Measurements from ENCODE around the gene ENAM.
A peak's percentile ranks its signal among the peaks of the same experiment; 100 is the strongest.

Gene ENAM, protein sequence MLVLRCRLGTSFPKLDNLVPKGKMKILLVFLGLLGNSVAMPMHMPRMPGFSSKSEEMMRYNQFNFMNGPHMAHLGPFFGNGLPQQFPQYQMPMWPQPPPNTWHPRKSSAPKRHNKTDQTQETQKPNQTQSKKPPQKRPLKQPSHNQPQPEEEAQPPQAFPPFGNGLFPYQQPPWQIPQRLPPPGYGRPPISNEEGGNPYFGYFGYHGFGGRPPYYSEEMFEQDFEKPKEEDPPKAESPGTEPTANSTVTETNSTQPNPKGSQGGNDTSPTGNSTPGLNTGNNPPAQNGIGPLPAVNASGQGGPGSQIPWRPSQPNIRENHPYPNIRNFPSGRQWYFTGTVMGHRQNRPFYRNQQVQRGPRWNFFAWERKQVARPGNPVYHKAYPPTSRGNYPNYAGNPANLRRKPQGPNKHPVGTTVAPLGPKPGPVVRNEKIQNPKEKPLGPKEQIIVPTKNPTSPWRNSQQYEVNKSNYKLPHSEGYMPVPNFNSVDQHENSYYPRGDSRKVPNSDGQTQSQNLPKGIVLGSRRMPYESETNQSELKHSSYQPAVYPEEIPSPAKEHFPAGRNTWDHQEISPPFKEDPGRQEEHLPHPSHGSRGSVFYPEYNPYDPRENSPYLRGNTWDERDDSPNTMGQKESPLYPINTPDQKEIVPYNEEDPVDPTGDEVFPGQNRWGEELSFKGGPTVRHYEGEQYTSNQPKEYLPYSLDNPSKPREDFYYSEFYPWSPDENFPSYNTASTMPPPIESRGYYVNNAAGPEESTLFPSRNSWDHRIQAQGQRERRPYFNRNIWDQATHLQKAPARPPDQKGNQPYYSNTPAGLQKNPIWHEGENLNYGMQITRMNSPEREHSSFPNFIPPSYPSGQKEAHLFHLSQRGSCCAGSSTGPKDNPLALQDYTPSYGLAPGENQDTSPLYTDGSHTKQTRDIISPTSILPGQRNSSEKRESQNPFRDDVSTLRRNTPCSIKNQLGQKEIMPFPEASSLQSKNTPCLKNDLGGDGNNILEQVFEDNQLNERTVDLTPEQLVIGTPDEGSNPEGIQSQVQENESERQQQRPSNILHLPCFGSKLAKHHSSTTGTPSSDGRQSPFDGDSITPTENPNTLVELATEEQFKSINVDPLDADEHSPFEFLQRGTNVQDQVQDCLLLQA

DNA sequence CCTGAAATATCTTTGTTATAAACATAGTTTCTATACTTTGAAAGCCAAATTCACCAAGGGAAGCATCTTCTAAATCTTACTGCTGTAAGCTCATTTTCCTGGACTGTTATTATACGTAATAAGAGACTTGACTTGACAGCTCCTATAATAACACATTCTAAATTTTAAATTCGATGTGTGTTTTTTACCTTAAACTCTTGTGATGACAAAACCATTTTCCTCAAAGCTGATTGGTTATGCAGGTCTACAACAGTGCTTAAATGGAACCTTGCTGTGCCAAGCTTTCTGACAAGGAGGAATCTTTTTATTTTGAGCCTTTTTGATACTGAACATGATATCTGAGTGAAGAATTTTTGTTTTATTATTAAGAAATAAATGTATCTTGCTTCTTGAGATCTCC lies at the start of gene ENAM:
ENAM (plus strand) TSS at position 301 of the 400 bp plus-strand sequence. CDS start 757 bp downstream, outside the sequence.
- DNase-seq: no peak

DNA sequence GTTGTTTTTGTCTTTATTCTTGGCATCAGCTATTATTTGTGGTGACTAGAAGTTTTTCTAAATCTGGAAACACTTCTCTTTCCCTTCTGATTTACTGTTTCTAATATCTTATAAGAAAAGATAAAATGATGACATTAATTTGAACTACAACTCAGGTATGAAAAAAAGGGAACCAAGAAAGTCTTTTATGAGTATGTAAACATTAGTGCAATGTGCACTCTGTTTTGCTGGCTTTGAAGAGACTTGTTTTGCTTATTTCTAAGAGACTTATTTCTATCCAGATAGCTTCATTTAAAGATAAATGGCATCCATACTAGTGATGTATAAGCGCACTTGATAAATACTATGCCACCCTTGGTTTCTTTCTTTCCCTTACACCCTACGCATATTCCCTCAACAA lies 46.6 kb upstream of the ENAM start:
- DNase-seq: no peak

DNA sequence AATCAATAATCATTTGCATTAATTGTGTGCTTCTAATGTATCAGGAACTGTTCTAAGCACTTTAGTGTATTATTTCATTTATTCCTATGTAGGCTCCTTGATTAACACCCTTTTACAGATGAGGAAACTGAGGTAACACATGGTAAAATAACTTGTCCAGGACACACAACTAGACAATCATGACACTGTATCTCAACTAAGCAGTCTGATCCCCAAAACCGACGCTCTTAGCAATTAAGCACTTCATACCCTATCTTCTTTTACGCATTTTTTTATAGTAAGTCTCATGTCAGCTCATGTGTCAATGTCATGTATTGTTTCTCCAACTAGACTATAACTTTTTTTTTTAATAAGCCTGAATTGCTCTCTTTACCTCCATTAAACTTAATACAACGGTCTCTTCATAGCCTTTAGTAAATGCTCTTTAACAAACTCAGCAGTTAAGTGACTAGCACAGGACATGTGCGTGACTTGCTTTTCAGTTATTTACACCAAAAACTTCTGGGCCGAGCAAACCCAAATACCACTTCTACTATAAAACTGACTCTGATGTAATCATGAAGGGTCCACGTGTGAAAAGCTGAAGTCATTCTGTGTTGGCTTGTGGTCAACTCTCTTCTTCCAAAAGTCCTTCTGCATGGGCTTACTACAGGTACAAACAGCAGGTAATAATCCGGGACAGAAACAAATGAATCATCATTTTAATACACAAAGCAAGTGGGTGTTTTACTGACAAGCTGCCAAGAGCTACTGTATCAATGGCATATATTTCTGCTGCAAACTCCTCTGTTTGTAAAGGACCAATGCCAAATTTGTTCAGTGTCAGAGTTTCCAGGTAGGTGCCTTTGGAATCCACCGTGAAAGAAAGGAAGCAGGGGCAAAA lies 44.4 kb upstream of the ENAM start:
- DNase-seq: no peak

DNA sequence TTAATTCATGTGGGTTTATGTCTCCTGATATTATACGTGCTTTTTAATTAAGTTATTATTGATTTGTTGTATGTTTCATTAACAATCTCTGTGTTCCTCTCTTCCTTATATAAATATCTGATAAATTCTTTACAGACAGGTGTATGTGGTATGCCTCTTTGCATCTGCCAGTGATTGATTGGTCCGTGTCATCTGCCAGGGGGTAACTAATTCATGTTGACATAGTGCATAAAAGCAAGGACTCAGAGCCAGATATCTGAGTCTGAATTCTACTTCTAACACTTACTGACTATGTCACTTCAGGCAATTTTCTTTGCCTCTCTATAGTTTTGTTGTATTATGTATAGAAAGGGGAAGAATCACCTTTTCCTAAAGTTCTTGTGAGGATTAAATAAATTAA lies 41.7 kb upstream of the ENAM start:
- DNase-seq: no peak

DNA sequence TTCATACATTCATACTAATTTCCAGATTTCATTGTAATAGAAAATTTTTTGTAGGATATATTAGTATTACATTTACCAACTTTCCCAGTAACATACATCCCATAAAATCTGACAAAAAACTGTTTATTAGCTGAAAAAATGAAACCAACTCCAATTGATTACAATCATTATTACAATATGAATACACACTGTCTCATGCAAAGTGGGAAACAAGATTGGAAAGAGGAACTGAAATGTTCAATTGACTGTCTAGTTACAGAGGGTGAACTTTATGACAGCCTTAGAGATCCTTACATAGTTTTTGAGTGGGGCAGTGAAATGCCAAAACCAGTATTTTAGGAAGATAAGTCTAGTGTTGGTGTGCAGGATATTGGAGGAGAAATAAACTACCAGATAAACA lies 38.8 kb upstream of the ENAM start:
- DNase-seq: no peak

DNA sequence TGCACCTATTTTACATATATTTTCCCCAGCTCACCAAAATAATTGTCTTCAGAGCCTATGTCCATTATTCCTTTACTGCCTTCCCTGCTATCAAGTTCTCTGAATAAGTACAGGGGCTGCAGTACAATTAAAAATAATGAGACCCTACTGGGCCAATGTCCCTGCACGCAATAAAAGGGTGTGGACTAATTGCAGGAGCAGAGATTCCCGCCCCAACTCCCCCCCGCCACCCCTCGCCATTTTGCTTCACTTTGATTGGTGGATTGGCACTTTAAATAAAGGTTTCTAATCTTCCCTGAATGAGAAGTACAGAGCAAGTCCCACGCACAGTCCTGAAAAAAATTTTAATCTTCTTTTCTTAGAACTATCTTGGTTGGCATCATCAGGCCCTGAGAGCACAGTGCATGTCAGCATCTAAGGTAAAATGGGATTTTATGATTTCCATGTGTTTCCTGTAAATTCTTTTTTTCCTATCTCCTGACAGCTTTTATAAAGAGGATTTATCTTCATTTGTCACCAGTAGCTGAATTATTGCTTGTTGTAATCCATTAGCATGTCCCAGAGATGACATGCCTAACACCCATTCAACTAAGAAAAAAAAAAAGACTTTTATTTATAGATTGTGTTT lies 36.5 kb upstream of the ENAM start, which contains the start of gene AMBN:
AMBN (plus strand) TSS at position 302 of the 628 bp plus-strand sequence; CDS start at position 405, 103 bp downstream.
- DNase-seq: no peak

DNA sequence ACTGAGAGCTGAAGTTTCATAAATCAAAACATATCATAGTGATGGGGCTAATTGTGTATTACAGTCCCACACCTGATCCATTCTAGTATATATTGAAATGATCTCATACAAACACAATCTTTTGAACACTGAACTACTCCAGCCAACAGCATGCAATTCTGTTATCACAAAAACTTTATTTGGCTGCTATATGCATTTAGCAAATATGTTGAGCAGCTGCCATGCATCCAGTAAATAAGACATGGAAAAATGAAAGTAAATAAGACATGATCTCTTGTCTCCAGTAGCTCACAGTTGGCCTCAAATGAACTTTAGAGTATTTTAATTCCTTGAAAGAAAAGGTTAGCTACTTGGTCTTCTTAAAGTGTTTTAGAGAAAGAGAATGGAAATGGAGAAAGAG lies 34.3 kb upstream of the ENAM start:
- DNase-seq: no peak

DNA sequence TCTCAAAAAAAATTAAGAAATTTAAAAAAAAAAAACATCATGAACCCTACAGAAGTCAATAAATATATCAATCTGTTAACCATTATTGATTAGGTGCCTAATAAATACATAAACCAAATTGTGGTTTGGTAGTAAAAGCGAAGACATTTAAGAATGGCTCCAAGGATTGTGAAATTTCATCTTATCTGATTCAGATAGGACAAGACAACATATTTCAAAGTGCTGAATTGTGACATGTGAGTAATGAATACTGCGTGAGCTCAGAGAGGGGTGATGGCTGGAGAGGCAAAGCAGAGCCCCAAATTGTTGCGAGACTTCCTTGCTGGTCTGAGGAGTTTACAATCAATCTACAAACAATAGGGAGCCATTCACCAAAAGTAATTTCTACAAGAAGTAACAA lies 28.2 kb upstream of the ENAM start:
- no peak for DNase-seq

DNA sequence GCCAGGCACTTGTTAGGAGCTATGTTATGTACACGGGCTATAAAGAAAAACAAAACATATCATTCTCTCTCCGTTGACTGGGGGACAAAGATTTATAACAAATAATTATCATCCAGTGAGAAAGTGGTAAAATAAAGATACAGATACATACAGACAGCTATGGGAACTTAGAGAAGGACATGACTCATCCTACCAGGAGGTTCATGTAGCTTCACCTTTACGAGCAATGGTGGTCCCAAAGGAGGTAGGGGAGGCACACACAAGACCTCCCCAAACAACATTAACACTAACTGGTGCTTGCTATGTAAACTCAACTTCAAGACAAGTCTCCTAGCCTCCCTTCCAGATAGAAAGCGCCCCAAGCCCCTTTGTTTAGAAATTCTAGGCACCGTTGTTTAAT lies 27.6 kb upstream of the ENAM start:
- no peak for DNase-seq

DNA sequence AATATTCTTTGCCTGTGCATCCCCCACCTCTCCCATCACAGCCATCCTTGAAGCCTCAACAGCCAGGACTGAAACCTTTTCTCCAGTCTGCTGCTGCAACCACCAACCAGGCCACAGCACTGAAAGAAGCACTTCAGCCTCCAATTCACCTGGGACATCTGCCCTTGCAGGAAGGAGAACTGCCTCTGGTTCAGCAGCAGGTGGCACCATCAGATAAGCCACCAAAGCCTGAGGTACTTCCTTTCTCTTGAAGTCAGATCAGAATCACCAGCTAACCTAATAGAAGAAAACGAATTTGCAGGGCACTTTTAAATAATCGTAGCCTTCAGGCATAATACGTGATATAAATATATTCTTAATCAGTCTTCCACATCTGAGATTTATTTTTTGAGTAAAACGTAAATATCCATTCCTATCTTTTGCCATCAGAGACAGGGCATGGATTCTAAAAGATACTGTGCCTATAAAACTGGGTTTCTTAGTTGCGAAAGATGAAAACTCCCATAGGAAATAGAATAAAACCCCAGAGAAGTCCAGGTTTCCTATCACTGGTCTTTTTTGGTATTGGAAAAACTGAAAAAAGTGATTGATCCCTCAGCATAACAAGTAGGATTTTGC lies 27.0 kb upstream of the ENAM start:
- DNase-seq: peak; percentile 85

DNA sequence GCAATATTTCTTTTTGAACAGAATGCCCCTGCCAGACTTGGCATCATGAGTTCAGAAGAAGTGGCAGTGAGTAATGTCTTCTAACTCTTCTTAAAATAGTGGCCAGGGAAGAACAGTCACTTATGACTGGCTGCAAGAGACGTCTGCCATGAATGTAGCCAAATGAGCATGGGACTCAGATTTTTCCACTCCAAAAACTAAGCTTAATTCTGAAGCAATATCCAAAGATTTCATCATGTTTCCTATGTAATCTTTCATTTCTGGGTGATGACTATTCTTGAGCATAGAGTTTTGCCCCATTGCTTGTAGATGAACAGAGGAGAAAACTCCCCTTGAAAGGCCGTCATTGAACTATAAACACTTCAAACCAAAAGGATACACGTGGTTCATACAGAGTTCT lies 24.7 kb upstream of the ENAM start:
- no peak for DNase-seq

DNA sequence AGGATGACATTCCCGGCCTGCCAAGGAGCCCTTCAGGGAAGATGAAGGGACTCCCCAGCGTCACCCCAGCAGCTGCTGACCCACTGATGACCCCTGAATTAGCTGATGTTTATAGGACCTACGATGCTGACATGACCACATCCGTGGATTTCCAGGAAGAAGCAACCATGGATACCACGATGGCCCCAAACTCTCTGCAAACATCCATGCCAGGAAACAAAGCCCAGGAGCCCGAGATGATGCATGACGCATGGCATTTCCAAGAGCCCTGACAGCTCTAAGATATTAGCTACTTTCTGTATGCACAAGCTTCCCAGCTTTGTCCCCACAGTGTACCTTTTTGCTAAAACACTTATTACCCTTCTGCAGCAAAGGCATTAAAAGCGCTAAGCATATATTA lies 22.1 kb upstream of the ENAM start:
- DNase-seq: no peak

DNA sequence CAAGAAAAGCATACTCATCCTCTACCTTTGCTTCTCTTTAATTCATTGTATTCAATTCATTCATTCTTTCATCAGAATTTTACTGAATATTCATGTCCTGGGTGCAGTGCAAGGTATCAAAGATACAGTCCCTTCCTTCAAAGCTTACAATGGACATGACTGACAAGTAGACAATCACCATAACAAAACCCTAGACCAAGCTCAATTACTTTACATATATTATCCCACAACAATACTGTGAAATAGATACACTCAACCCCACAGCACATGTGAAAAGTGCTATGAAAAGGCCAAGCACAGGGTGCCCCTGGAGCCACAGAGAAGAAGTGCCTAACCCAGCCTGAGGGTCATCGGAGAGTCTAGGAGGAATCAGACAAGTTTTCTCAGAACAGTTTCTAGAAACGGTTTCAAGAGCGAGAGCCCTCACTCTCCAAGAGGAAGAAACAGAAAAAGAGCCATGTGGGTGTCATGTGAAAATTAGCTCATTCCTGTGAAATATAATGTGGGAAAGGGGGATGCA lies 21.1 kb upstream of the ENAM start:
- DNase-seq: no peak

DNA sequence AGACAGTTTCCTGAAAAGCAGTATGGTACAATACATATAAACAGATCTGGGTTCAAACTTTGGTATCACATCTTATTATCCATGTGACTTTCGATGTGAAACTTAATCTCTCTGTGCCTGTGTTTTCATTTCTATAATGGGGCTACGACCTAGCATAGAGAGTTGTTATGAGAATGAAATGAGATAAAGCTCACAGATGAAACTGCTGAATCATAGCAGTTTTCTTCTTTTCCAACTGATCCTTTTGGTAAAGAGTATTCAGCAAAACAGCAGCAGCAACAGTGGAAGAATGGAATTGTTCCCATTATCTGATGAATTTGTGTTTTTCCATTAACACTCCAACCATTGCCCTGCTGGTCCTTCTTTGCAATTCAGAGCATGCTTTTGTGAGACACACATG lies 20.2 kb upstream of the ENAM start:
- DNase-seq: no peak

DNA sequence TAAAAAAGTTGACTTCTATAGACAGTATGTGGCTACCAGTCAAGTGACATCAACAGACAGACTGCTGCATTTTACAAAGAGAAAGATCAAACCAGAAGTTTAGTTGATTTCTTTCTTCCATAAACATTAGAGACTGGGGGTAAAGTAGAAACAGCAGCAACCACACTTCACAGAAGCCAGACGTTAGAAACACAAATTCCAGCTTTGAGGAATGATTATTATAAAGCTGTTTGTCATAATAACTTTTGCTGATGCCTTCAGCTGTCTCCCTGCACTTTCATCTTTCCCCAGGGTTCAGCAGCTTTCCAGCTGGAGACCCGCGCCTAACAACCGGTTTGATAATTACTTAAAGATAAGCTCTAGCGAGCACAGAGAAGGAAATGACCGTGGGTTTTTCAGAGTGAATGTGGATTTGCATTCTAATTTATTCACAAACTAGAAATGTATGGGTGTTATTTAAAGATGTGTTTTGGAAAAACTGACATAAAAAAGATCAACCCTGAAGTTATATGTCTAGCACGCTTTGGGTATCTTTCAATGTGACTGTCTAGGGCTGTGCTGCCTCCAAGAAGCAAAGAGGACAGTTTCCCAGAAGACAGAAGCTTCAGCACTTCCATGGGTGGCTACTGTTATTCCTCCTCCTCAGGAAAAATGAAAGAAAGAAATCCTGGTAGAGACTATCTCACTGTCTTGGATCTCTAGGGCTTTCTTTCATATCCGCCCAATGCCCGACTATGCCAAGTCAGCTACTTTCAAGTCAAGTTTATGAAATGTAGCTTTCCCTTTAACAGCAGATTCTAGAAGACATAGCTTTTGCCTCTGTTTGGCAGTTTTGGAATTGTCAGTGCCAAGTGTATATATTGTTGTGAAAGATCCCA lies 15.0 kb upstream of the ENAM start:
- no peak for DNase-seq

DNA sequence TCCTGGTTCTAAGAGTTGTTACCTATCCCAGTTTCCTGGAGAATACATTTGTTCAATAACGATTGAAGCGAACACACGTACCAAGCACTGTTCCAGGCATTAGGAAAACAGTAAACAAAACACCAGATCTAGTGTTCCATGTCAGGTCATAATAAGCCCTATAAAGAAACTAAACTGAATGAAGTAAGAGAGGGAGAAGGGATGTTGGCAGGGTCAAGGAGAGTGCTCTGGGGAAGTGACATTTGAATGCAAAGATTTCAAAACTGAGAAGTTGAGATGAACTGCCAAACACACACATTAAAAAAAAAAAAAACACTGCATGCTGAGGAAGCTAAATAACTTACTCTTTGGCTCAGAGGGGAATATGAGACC lies 14.4 kb upstream of the ENAM start:
- no peak for DNase-seq

DNA sequence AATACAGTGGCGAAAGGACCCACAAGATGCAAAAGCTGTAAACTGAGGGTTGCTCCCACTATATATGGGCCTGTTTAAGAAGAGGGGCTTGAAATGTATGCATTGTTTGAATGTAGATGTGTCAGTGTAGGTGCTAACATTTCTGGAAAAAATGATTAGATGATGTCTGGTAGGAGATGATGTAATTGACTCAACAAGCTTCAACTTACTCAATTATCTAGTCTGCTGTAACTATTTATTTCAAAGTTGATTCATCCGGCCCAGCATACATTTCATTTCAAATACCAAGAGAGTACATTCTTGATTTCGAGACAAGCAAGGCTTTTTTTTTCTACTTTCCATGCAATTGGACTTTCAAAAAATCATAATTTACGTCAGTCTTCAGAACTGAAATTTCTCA lies 9.3 kb upstream of the ENAM start:
- no peak for DNase-seq

DNA sequence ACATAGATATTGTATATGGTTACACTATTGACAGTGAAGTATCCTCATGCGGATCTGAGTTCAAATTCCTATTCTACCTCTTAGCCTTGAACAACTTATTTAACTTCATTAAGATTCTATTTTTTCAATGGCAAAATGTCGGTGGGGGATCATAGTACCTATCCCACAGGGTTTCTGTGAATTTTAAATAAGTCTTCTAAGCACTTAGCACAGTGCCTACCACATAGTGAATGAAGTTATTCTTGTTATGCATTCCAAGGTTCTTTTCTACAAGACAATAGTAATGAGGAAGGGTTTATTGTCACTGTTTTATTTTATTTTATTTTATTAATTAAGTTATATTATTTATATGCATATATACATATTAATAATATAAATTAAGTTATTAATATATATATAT lies 8.8 kb upstream of the ENAM start:
- DNase-seq: no peak

DNA sequence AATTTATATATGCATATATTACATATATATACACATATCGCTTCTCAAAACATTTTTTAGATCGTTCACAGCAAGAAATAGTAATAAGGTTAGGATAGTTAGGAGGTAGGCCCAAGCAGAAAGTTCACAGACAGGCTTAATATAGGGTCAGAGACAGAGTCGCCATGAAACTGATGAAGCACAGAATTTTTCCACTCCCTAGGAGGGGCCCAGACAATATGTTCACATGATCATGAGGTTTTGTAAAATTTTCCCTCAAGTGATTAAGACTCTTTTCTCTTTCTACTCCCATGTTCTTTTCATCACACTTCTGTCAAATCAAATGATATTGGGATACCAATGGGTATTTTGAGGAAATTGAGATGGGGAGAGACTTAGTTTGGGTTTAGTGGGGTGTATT lies 5.2 kb upstream of the ENAM start:
- DNase-seq: no peak

DNA sequence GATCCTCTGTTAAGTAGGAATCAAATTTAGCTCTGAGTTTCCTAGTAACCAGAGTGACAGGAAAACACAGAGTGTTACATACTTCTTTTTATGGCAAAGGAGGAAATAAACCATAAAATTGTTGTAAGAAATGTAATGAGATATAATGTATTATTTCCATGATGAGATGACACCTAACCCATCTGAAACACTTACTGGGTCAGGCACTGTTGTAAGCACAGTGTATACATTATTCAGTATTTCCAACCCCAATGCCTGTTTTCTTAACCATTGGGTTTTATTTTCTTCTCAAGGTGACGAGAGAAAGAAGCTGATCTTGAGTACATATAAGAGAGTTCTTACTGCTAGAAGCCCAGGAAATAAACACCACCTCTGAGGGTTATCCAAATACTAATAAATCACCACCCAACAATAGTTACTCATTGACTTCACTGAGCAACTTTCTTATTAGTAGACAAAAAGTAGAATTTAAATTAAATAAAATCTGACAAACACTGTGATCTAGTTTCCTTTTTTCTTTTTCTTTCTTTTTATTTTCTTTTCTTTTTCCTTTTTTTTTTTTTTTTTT lies 4.2 kb upstream of the ENAM start:
- no peak for DNase-seq
